GM20431 (cell line): ENCODE results near the gene IFT122.
"Not testable (repeated sequence)": the region's sequence is repeated elsewhere in the genome, so short reads cannot be mapped to it uniquely, and the experiment has no call there.

Experiments used
- in situ Hi-C: fragments of 300-500 bp; cut with MseI, MboI; formaldehyde crosslinking; loops from one replicate; pipeline ENCODE4 v1.15.0; 2020; ENCODE audit warnings: low sequenced_read_pairs; ENCODE audit not compliant: unreplicated experiment

Gene IFT122

GRCh38 chr3:129507181-129507831 lies 67.3 kb downstream of the IFT122 start:
- in situ Hi-C loops: no loop called here

- in situ Hi-C loops: no loop called here
These were observed 72.6 kb downstream of the IFT122 start for GRCh38 chr3:129512595-129512994.

GRCh38 chr3:129513705-129514104 lies 73.7 kb downstream of the IFT122 start:
- in situ Hi-C loops: no loop called here

GRCh38 chr3:129514110-129514509 lies 74.1 kb downstream of the IFT122 start:
- in situ Hi-C loops: no loop called here

- in situ Hi-C loops: no loop called here
These were observed 74.5 kb downstream of the IFT122 start for GRCh38 chr3:129514563-129514962.

- in situ Hi-C loops: not testable (repeated sequence)
These were observed 75.2 kb downstream of the IFT122 start for GRCh38 chr3:129515108-129515820.

GRCh38 chr3:129515821-129516432 lies 75.9 kb downstream of the IFT122 start:
- in situ Hi-C loops: not testable (repeated sequence)

GRCh38 chr3:129517516-129517915 lies 77.5 kb downstream of the IFT122 start:
- in situ Hi-C loops: no loop called here

GRCh38 chr3:129518038-129518561 lies 78.1 kb downstream of the IFT122 start:
- in situ Hi-C loops: no loop called here

GRCh38 chr3:129518581-129518980 lies 78.6 kb downstream of the IFT122 start:
- in situ Hi-C loops: no loop called here

GRCh38 chr3:129519449-129519848 lies 79.4 kb downstream of the IFT122 start:
- in situ Hi-C loops: no loop called here

GRCh38 chr3:129519896-129520715 lies 80.1 kb downstream of the IFT122 start:
- in situ Hi-C loops: no loop called here

GRCh38 chr3:129520960-129521359 lies 80.9 kb downstream of the IFT122 start:
- in situ Hi-C loops: no loop called here

- in situ Hi-C loops: no loop called here
These were observed 81.6 kb downstream of the IFT122 start for GRCh38 chr3:129521611-129522010.

GRCh38 chr3:129522953-129523352 lies 82.9 kb downstream of the IFT122 start:
- in situ Hi-C loops: no loop called here

GRCh38 chr3:129524081-129524480 lies 84.1 kb downstream of the IFT122 start:
- in situ Hi-C loops: no loop called here

- in situ Hi-C loops: no loop called here
These were observed 85.4 kb downstream of the IFT122 start for GRCh38 chr3:129525341-129525968.

- in situ Hi-C loops: no loop called here
These were observed 86.3 kb downstream of the IFT122 start for GRCh38 chr3:129526121-129526900.

GRCh38 chr3:129527262-129527661 lies 87.2 kb downstream of the IFT122 start:
- in situ Hi-C loops: no loop called here
